Adrenal gland (tissue), 12 donors: ENCODE measurements around the gene ADGB. TPM values are rescaled to one million over a fixed set of nuclear protein-coding genes. Genes with fewer than 3 reads are reported as not detected.

Experiments used
- DNase-seq, 7 donors: peaks; one replicate each; pipeline ENCODE4 v3.0.0-alpha.2; 2019 to 2020
- H3K27ac ChIP-seq, 5 donors: fragments of 200-600 bp; sonication (generic) in 4 of 5; 1 replicate in 3 of 5; 2 replicates in 2 of 5; pipeline versions ENCODE4 v1.5.1 to v1.8.0; 2016 to 2020; ENCODE audit warnings: mild to moderate bottlenecking in 1 of 5
- H3K27me3 ChIP-seq: fragments of 200-600 bp; 2 replicates; pipeline ENCODE4 v1.8.0; 2021
- H3K36me3 ChIP-seq, 2 donors: fragments of 200-600 bp; replicated peaks in 1 of 2; 1 replicate in 1 of 2; 2 replicates in 1 of 2; pipeline versions ENCODE4 v1.5.1 to v1.8.0; 2018 to 2022
- H3K4me1 ChIP-seq, 2 donors: fragments of 200-600 bp; replicated peaks in 1 of 2; 1 replicate in 1 of 2; 2 replicates in 1 of 2; pipeline versions ENCODE4 v1.5.1 to v1.8.0; 2018 to 2021
- H3K4me3 ChIP-seq, 4 donors: fragments of 200-600 bp; sonication (generic) in 3 of 4; one replicate each; pipeline ENCODE4 v1.5.1; 2016 to 2018
- H3K9me3 ChIP-seq, 3 donors: fragments of 200-600 bp; sonication (generic) in 1 of 3; replicated peaks in 1 of 3; 1 replicate in 2 of 3; 2 replicates in 1 of 3; pipeline versions ENCODE4 v1.5.1 to v1.8.0; 2016 to 2021
- CTCF ChIP-seq, 6 experiments: fragments of 450-650 bp in 4 of 6; fragments of 200-600 bp in 2 of 6; sonication (generic) in 1 of 6; IDR thresholded peaks; 1 replicate in 5 of 6; 2 replicates in 1 of 6; pipeline versions ENCODE4 v1.5.1 to v1.8.0; 2016 to 2021; ENCODE audit warnings: antibody characterized with exemption in 6 of 6, mild to moderate bottlenecking in 2 of 6, moderate library complexity in 1 of 6
- POLR2A ChIP-seq, 2 donors: fragments of 450-650 bp; IDR thresholded peaks; one replicate each; pipeline ENCODE4 v1.6.1; 2017; ENCODE audit warnings: antibody characterized with exemption in 2 of 2, mild to moderate bottlenecking in 2 of 2, moderate library complexity in 1 of 2
- WGBS, 4 donors: extraction: QIAGEN DNeasy Blood & Tissue Kit in 2 of 4; methylation state at CpG; one replicate each; pipeline versions ENCODE4 v1.1.5 to v1.1.7; 2013 to 2017; 5-methylcytosine and 5-hydroxymethylcytosine counted together
- intact Hi-C, 2 donors: fragments of 100-400 bp; cut with DNase I; formaldehyde crosslinking; loops; one replicate each; pipeline versions ENCODE4 v1.14.1 to v1.15.0; 2022 to 2023
- polyA plus RNA-seq, 3 donors: library from polyadenylated mRNA; stranded (reverse); fragments of 200-250 nt in 2 of 3; fragments of 350-450 nt in 1 of 3; fragmentation: Illumina TruSeq in 1 of 3; extraction: RNeasy Lipid Tissue Mini Kit (QIAGEN cat#74804) in 1 of 3; gene quantifications; one replicate each; pipeline ENCODE4 v1.2.3, GENCODE V29; 2013 to 2014
- total RNA-seq, 9 donors: library from RNA; depleted of rRNA in 4 of 9; stranded (reverse); fragments of >200 nt in 4 of 9; fragments of 120-200 nt in 1 of 9; fragmentation: NEBNext Ultra II Directional in 1 of 9; extraction: Animal tissue kit (Norgen Biotek cat#: 25700) in 1 of 9; gene quantifications; one replicate each; pipeline versions ENCODE4 v1.1.0 to v1.2.4, GENCODE V29; 2013 to 2023
- donor health status: healthy with polysubstance abuse.
- donor health status: Bipolar disorder and iron deficiency.
- donor health status: DM: yes; HTN: yes; CAD: no.
- donor health status: DM: no; HTN: no; CAD: no.
- donor health status: DM: no; HTN: no; CAD: no.
- donor health status: DM: yes; HTN: yes; CAD: no.

Gene ADGB
- total and polyA plus RNA-seq, 12 donors, result not detected

GRCh38 chr6:146859795-146860495, 261.2 kb downstream of the ADGB start:
- DNase-seq, result peak in 3 of 7 donors; percentile 16 to 46 (median 17)
- Histone ChIP-seq H3K9me3 (no peaks in the 10 kb centered on the region), H3K36me3 (no peaks in the 10 kb centered on the region), H3K4me3 (no peak overlapping the region), H3K27me3 (no peaks in the 10 kb centered on the region), H3K4me1 (peaks cover 0 to 8% of the 10 kb centered on the region in 2 donors), H3K27ac (no peak overlapping the region)
- 62 to 71% (median 66%) methylated on average over 3 of the region's 3 CpGs for WGBS, 4 donors
- intact Hi-C loops, result loop anchor here (5.0 to 10.0 kb wide), 2 partner anchors 342 to 425 kb away; partner anchors contain the start of gene STXBP5 (in 1 of the 2)
- TF ChIP-seq POLR2A (IDR thresholded peaks at IDR 0.05) (no peak), CTCF (IDR thresholded peaks at IDR 0.05) (no peak)

DNA sequence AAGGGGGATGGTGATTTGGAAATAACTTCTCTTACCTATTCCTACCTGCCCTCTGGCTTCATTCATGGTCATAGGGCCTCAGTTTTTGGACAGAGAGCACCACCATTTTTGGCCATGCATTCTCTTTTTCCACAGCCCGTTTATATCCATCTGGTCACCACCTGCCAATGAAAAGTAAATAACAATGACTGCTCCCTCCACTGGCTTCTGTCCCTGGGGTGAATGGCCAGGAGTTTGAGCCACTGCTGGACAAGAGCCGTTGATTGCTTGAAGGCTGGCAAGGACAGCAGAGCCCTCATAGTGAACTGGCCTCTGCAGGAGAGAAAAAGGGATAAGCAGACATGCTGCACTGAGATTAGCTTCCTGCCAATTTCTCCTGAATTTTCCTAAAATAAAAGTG, 261.8 kb downstream of the ADGB start:
- WGBS, 4 donors, result 25 to 46% (median 42%) methylated on average over 1 to 2 of the region's 2 CpGs
- intact Hi-C loops, result no loop called here
- no peaks in the 10 kb centered on the region for H3K27me3 ChIP-seq
- no peaks in the 10 kb centered on the region for H3K36me3 ChIP-seq
- no peaks in the 10 kb centered on the region for H3K9me3 ChIP-seq
- TF ChIP-seq CTCF (IDR thresholded peaks at IDR 0.05) (no peak), POLR2A (IDR thresholded peaks at IDR 0.05) (no peak)
- H3K4me1 ChIP-seq, result peaks cover 0 to 8% of the 10 kb centered on the region in 2 donors
- peak; percentile 26 to 71 (median 65) for DNase-seq
- peak overlapping the region in 1 of 5 donors; percentile 8 for H3K27ac ChIP-seq
- H3K4me3 ChIP-seq, result no peak overlapping the region

GRCh38 chr6:146861029-146861563, 262.3 kb downstream of the ADGB start:
- intact Hi-C loops, result no loop called here
- H3K4me1 ChIP-seq, result peaks cover 0 to 8% of the 10 kb centered on the region in 2 donors
- no peak for DNase-seq
- H3K27me3 ChIP-seq, result no peaks in the 10 kb centered on the region
- peak overlapping the region in 1 of 5 donors; percentile 8 for H3K27ac ChIP-seq
- TF ChIP-seq POLR2A (IDR thresholded peaks at IDR 0.05), result no peak
- TF ChIP-seq CTCF (IDR thresholded peaks at IDR 0.05), result no peak
- H3K9me3 ChIP-seq, result no peaks in the 10 kb centered on the region
- no peak overlapping the region for H3K4me3 ChIP-seq
- 88 to 92% (median 90%) methylated on average over 3 of the region's 3 CpGs for WGBS, 4 donors
- no peaks in the 10 kb centered on the region for H3K36me3 ChIP-seq

- Histone ChIP-seq H3K9me3 (no peaks in the 10 kb centered on the region), H3K27me3 (no peaks in the 10 kb centered on the region), H3K4me1 (peaks cover 0 to 8% of the 10 kb centered on the region in 2 donors), H3K36me3 (no peaks in the 10 kb centered on the region), H3K27ac (no peak overlapping the region), H3K4me3 (no peak overlapping the region)
- WGBS, 4 donors, result 87 to 90% (median 88%) methylated on average over 3 of the region's 3 CpGs
- no peak for DNase-seq
- TF ChIP-seq POLR2A (IDR thresholded peaks at IDR 0.05), result no peak
- no peak for TF ChIP-seq CTCF (IDR thresholded peaks at IDR 0.05)
- intact Hi-C loops, result no loop called here
These were observed 262.9 kb downstream of the ADGB start for GRCh38 chr6:146861716-146862115.
